GM23338 (cell line): ENCODE measurements around the gene RAP1GAP2. TPM values are rescaled to one million over a fixed set of nuclear protein-coding genes. Genes with fewer than 3 reads are reported as not detected.

Experiments used
- ATAC-seq: fragments of 200-7000 bp; cut with Tn5 transposase; 3 replicates; pipeline ENCODE4 v1.9.1; 2020
- DNase-seq: peaks from one replicate; pipeline ENCODE4 v3.0.0-alpha.2; 2015; ENCODE audit warnings: low spot score
- H2AFZ ChIP-seq: fragments of 200-600 bp; sonication (generic); 2 replicates; pipeline ENCODE4 v1.8.0; 2016; ENCODE audit warnings: antibody characterized with exemption, mild to moderate bottlenecking, moderate library complexity
- H3F3A ChIP-seq: fragments of 200-600 bp; sonication (generic); replicated peaks from 2 replicates; pipeline ENCODE4 v1.8.0; 2017; ENCODE audit warnings: antibody characterized with exemption, mixed run types, low read depth
- H3K27ac ChIP-seq: fragments of 200-600 bp; sonication (generic); 2 replicates; pipeline ENCODE4 v1.6.1; 2016; ENCODE audit warnings: low read depth
- H3K27me3 ChIP-seq: fragments of 200-600 bp; sonication (generic); 2 replicates; pipeline ENCODE4 v1.8.0; 2016; ENCODE audit warnings: mild to moderate bottlenecking, mixed run types, moderate library complexity; ENCODE audit not compliant: insufficient read depth
- H3K36me3 ChIP-seq: fragments of 200-600 bp; sonication (generic); 2 replicates; pipeline ENCODE4 v1.8.0; 2016; ENCODE audit warnings: mild to moderate bottlenecking; ENCODE audit not compliant: insufficient read depth
- H3K4me1 ChIP-seq: fragments of 200-600 bp; sonication (generic); 2 replicates; pipeline ENCODE4 v1.8.0; 2016; ENCODE audit warnings: mild to moderate bottlenecking, moderate library complexity; ENCODE audit not compliant: insufficient read depth
- H3K4me2 ChIP-seq: fragments of 200-600 bp; sonication (generic); 2 replicates; pipeline ENCODE4 v1.7.1; 2017; ENCODE audit warnings: mixed run types
- H3K4me3 ChIP-seq: fragments of 200-600 bp; sonication (generic); 2 replicates; pipeline ENCODE4 v1.6.1; 2016; ENCODE audit warnings: mixed run types
- H3K79me2 ChIP-seq: fragments of 200-600 bp; sonication (generic); replicated peaks from 2 replicates; pipeline ENCODE4 v1.8.0; 2017; ENCODE audit warnings: mild to moderate bottlenecking; ENCODE audit not compliant: insufficient read depth
- H3K9me2 ChIP-seq: fragments of 200-600 bp; sonication (generic); 2 replicates; pipeline ENCODE4 v1.8.0; 2017; ENCODE audit not compliant: insufficient read depth
- H4K20me1 ChIP-seq: fragments of 200-600 bp; sonication (generic); replicated peaks from 2 replicates; pipeline ENCODE4 v1.8.0; 2017; ENCODE audit warnings: mild to moderate bottlenecking; ENCODE audit not compliant: insufficient read depth
- H3K27ac Mint-ChIP-seq: 2 replicates; pipeline ENCODE4 v1.8.0; 2020; ENCODE audit warnings: inconsistent platforms, mild to moderate bottlenecking, moderate library complexity, mixed read lengths
- H3K27me3 Mint-ChIP-seq: 3 replicates; pipeline ENCODE4 v1.8.0; 2022; ENCODE audit warnings: low read depth, mild to moderate bottlenecking, moderate library complexity, mixed read lengths, inconsistent platforms; ENCODE audit not compliant: insufficient read depth, poor library complexity
- H3K36me3 Mint-ChIP-seq: 3 replicates; pipeline ENCODE4 v1.8.0; 2021; ENCODE audit warnings: low read depth, mild to moderate bottlenecking, inconsistent platforms, moderate library complexity, mixed read lengths
- H3K4me1 Mint-ChIP-seq: 3 replicates; pipeline ENCODE4 v1.8.0; 2020; ENCODE audit warnings: mild to moderate bottlenecking, inconsistent platforms, mixed read lengths
- H3K4me3 Mint-ChIP-seq: 3 replicates; pipeline ENCODE4 v1.8.0; 2021; ENCODE audit warnings: moderate library complexity, mild to moderate bottlenecking, inconsistent platforms, mixed read lengths
- H3K9me3 Mint-ChIP-seq: 3 replicates; pipeline ENCODE4 v1.8.0; 2020; ENCODE audit warnings: moderate library complexity, mild to moderate bottlenecking, inconsistent platforms, mixed read lengths
- CREB1 ChIP-seq: fragments of 250-450 bp; sonication (Bioruptor Pico); IDR thresholded peaks from 2 replicates; pipeline ENCODE4 v1.5.0; 2020; ENCODE audit warnings: low read depth, mild to moderate bottlenecking, moderate library complexity
- CTCF ChIP-seq, 2 experiments: fragments of 200-600 bp in 1 of 2; sonication (generic) in 1 of 2; conservative IDR thresholded peaks; 2 replicates each; pipeline versions ENCODE4 v1.5.1 to v1.6.1; 2016 to 2017; ENCODE audit warnings: antibody characterized with exemption in 2 of 2, low read depth in 2 of 2, mild to moderate bottlenecking in 2 of 2, moderate library complexity in 1 of 2
- ETS1 ChIP-seq: IDR thresholded peaks from 2 replicates; pipeline ENCODE4 v1.6.1; 2016; ENCODE audit warnings: antibody characterized with exemption
- EZH2 ChIP-seq: fragments of 200-600 bp; sonication (generic); IDR thresholded peaks from one replicate; pipeline ENCODE4 v1.8.0; 2017; ENCODE audit warnings: antibody characterized with exemption, mild to moderate bottlenecking, low read depth; ENCODE audit not compliant: unreplicated experiment
- JUNB ChIP-seq: IDR thresholded peaks from one replicate; pipeline ENCODE4 v1.6.1; 2016; ENCODE audit warnings: antibody characterized with exemption; ENCODE audit not compliant: unreplicated experiment
- POLR2AphosphoS5 ChIP-seq: IDR thresholded peaks from 2 replicates; pipeline ENCODE4 v1.6.1; 2016; ENCODE audit warnings: antibody characterized with exemption, low read depth
- REST ChIP-seq: IDR thresholded peaks from one replicate; pipeline ENCODE4 v1.6.1; 2018; ENCODE audit warnings: antibody characterized with exemption; ENCODE audit not compliant: unreplicated experiment
- STAT1 ChIP-seq: IDR thresholded peaks from one replicate; pipeline ENCODE4 v1.6.1; 2016; ENCODE audit warnings: antibody characterized with exemption; ENCODE audit not compliant: unreplicated experiment
- ZNF114 ChIP-seq: fragments of 250-450 bp; sonication (Bioruptor Pico); IDR thresholded peaks from 2 replicates; pipeline ENCODE4 v1.5.0; 2020; ENCODE audit warnings: mild to moderate bottlenecking, moderate library complexity
- ZNF331 ChIP-seq: fragments of 250-450 bp; sonication (Bioruptor Pico); IDR thresholded peaks from 2 replicates; pipeline ENCODE4 v1.5.0; 2020; ENCODE audit warnings: low read depth, mild to moderate bottlenecking, moderate library complexity
- polyA plus RNA-seq: library from polyadenylated mRNA; unstranded; fragments of >200 nt; fragmentation: Nextera tagmentation; extraction: Ambion mirVana; gene quantifications from 2 replicates; pipeline ENCODE4 v1.2.1, GENCODE V29; 2016
- total RNA-seq: library from RNA; depleted of rRNA; stranded (reverse); fragments of >200 nt; shearing (Covaris generic); gene quantifications from 2 replicates; pipeline ENCODE4 v1.2.3, GENCODE V29; 2014

Gene RAP1GAP2
- total and polyA plus RNA-seq, 2 experiments from 2014 or later: 17.8 to 46.1 TPM

GRCh38 chr17:2780256-2780655, 16.0 kb upstream of the RAP1GAP2 start:
- H3K27ac Mint-ChIP-seq: no peak overlapping the region
- DNase-seq: no peak

More at GRCh38 chr17:2780256-2780655, 16.0 kb upstream of the RAP1GAP2 start:
- Histone ChIP-seq H3K9me2 (no peaks in the 10 kb centered on the region), H3K4me2 (no peak overlapping the region), H3K27me3 (no peaks in the 10 kb centered on the region; the same call in 1 of the 2 replicates), H3K36me3 (no peaks in the 10 kb centered on the region), H3K4me3 (no peak overlapping the region), H3K79me2 (no peaks in the 10 kb centered on the region), H3F3A (peaks cover 11% of the 10 kb centered on the region; the same call in 1 of the 2 replicates), H3K27ac (no peak overlapping the region), H2AFZ (no peak overlapping the region), H3K4me1 (0 out of 2 replicates have a peak, but pooled peaks cover 4% of the 10 kb centered on the region), H4K20me1 (no peaks in the 10 kb centered on the region; the same call in 1 of the 2 replicates)
- TF ChIP-seq REST (no peak), ZNF114 (CRISPR knock-in tag) (no peak), ZNF331 (CRISPR knock-in tag) (no peak), JUNB (no peak), STAT1 (no peak), EZH2 (no peak), POLR2AphosphoS5 (no peak), ETS1 (no peak), CREB1 (CRISPR knock-in tag) (no peak), CTCF (conservative IDR thresholded peaks at IDR 0.05; ENCODE audit: low read depth in 2 of 2) (no peak)
- peaks cover 16% of the 10 kb centered on the region for H3K27me3 Mint-ChIP-seq
- no peaks in the 10 kb centered on the region; the same call in 2 of the 3 replicates for H3K36me3 Mint-ChIP-seq
- H3K4me1 Mint-ChIP-seq: peaks cover 10% of the 10 kb centered on the region; the same call in 2 of the 3 replicates
- no peaks in the 10 kb centered on the region for H3K9me3 Mint-ChIP-seq
- no peak overlapping the region for H3K4me3 Mint-ChIP-seq
- ATAC-seq: no peak
